Neural cell (in vitro differentiated cells): ENCODE measurements around the gene TRAPPC10. TPM values are rescaled to one million over a fixed set of nuclear protein-coding genes. Genes with fewer than 3 reads are reported as not detected.

ENCODE experiments used
- H2AFZ ChIP-seq: fragments of 200-600, 300-800 bp; sonication (generic), shearing (Covaris generic); 2 replicates; pipeline ENCODE4 v1.6.0; 2014; ENCODE audit warnings: low read depth, mild to moderate bottlenecking, antibody characterized with exemption, low read length, moderate library complexity
- H3F3A ChIP-seq: fragments of 200-600 bp; shearing (Covaris generic); 2 replicates; pipeline ENCODE4 v1.6.1; 2016; ENCODE audit warnings: mild to moderate bottlenecking, moderate library complexity, mixed read lengths, antibody characterized with exemption, low read length; ENCODE audit not compliant: insufficient read depth, poor library complexity, severe bottlenecking
- H3K27ac ChIP-seq: fragments of 200-600, 300-800 bp; sonication (generic), shearing (Covaris generic); 2 replicates; pipeline ENCODE4 v1.5.1; 2014; ENCODE audit warnings: mild to moderate bottlenecking, low read length, moderate library complexity
- H3K27me3 ChIP-seq: fragments of 300-800, 200-600 bp; sonication (generic), shearing (Covaris generic); 2 replicates; pipeline ENCODE4 v1.6.0; 2014; ENCODE audit warnings: mild to moderate bottlenecking, low read depth, low read length, moderate library complexity; ENCODE audit not compliant: insufficient read depth
- H3K36me3 ChIP-seq: fragments of 300-800, 200-600 bp; sonication (generic), shearing (Covaris generic); 2 replicates; pipeline ENCODE4 v1.5.1; 2014; ENCODE audit warnings: mild to moderate bottlenecking, antibody characterized with exemption, low read length, moderate library complexity; ENCODE audit not compliant: insufficient read depth
- H3K4me2 ChIP-seq: fragments of 300-800, 200-600 bp; sonication (generic), shearing (Covaris generic); 2 replicates; pipeline ENCODE4 v1.6.0; 2014; ENCODE audit warnings: mild to moderate bottlenecking, low read length
- H3K4me3 ChIP-seq: fragments of 300-800, 200-600 bp; sonication (generic), shearing (Covaris generic); 2 replicates; pipeline ENCODE4 v1.5.1; 2014; ENCODE audit warnings: mild to moderate bottlenecking, low read length, moderate library complexity
- H3K79me2 ChIP-seq: fragments of 200-600 bp; shearing (Covaris generic); replicated peaks from 2 replicates; pipeline ENCODE4 v1.6.0; 2014; ENCODE audit warnings: mild to moderate bottlenecking, low read length, moderate library complexity; ENCODE audit not compliant: insufficient read depth
- H3K9ac ChIP-seq: fragments of 300-800, 200-600 bp; sonication (generic), shearing (Covaris generic); 2 replicates; pipeline ENCODE4 v1.6.1; 2016; ENCODE audit warnings: mild to moderate bottlenecking, low read length, mixed read lengths
- H3K9me2 ChIP-seq: fragments of 200-600 bp; shearing (Covaris generic); 2 replicates; pipeline ENCODE4 v1.6.1; 2016; ENCODE audit warnings: mild to moderate bottlenecking, low read length, mixed read lengths; ENCODE audit not compliant: insufficient read depth
- H3K9me3 ChIP-seq: fragments of 200-600, 300-800 bp; sonication (generic), shearing (Covaris generic); 2 replicates; pipeline ENCODE4 v1.6.1; 2016; ENCODE audit warnings: mild to moderate bottlenecking, mixed run types, low read length, moderate library complexity, mixed read lengths
- H4K20me1 ChIP-seq: fragments of 200-600 bp; shearing (Covaris generic); 2 replicates; pipeline ENCODE4 v1.6.1; 2016; ENCODE audit warnings: mild to moderate bottlenecking, mixed run types; ENCODE audit not compliant: insufficient read depth
- CTCF ChIP-seq: fragments of 450-650 bp; IDR thresholded peaks from 2 replicates; pipeline ENCODE4 v1.5.1; 2014; ENCODE audit warnings: antibody characterized with exemption, mild to moderate bottlenecking, moderate library complexity; ENCODE audit not compliant: poor library complexity, severe bottlenecking
- EP300 ChIP-seq: fragments of 450-650 bp; conservative IDR thresholded peaks from 2 replicates; pipeline ENCODE4 v1.6.1; 2014; ENCODE audit warnings: antibody characterized with exemption, mild to moderate bottlenecking, moderate library complexity; ENCODE audit not compliant: poor library complexity, severe bottlenecking
- EZH2 ChIP-seq: fragments of 200-600, 300-800 bp; shearing (Covaris generic), sonication (generic); IDR thresholded peaks from 2 replicates; pipeline ENCODE4 v1.6.1; 2014; ENCODE audit warnings: antibody characterized with exemption, low read length, borderline replicate concordance, mild to moderate bottlenecking; ENCODE audit not compliant: insufficient read depth, poor library complexity, severe bottlenecking
- MXI1 ChIP-seq: fragments of 450-650 bp; conservative IDR thresholded peaks from 2 replicates; pipeline ENCODE4 v1.6.1; 2014; ENCODE audit warnings: antibody characterized with exemption, mild to moderate bottlenecking; ENCODE audit not compliant: poor library complexity, severe bottlenecking
- POLR2AphosphoS5 ChIP-seq: IDR thresholded peaks from 2 replicates; pipeline ENCODE4 v1.6.1; 2012
- RAD21 ChIP-seq: fragments of 450-650 bp; conservative IDR thresholded peaks from 2 replicates; pipeline ENCODE4 v1.6.1; 2014; ENCODE audit warnings: antibody characterized with exemption, mild to moderate bottlenecking, moderate library complexity
- REST ChIP-seq: IDR thresholded peaks from 2 replicates; pipeline ENCODE4 v1.6.1; 2012; ENCODE audit warnings: borderline replicate concordance
- SMC3 ChIP-seq: fragments of 450-650 bp; conservative IDR thresholded peaks from 2 replicates; pipeline ENCODE4 v1.6.1; 2014; ENCODE audit warnings: antibody characterized with exemption, mild to moderate bottlenecking, moderate library complexity; ENCODE audit not compliant: poor library complexity
- TAF1 ChIP-seq: IDR thresholded peaks from 2 replicates; pipeline ENCODE4 v1.6.1; 2012; ENCODE audit warnings: low read depth
- polyA plus RNA-seq: library from polyadenylated mRNA; depleted of rRNA; stranded (reverse); fragments of >200 nt; gene quantifications from 2 replicates; pipeline ENCODE4 v1.2.3, GENCODE V29; 2014

Gene TRAPPC10
- polyA plus RNA-seq, 1 donor from 2014 or later, result 17.8 TPM

GRCh38 chr21:44085491-44086321 lies 73.6 kb downstream of the TRAPPC10 start:
- H3K9me3 ChIP-seq, result no peaks in the 10 kb centered on the region
- no peak overlapping the region for H3K4me3 ChIP-seq
- no peaks in the 10 kb centered on the region for H3F3A ChIP-seq
- H3K4me2 ChIP-seq, result no peak overlapping the region
- no peaks in the 10 kb centered on the region for H3K9me2 ChIP-seq
- H3K27ac ChIP-seq, result no peak overlapping the region
- H3K79me2 ChIP-seq, result no peaks in the 10 kb centered on the region
- H2AFZ ChIP-seq, result no peak overlapping the region
- peaks cover 6% of the 10 kb centered on the region for H3K36me3 ChIP-seq
- TF ChIP-seq RAD21 (no peak), TAF1 (no peak), EP300 (no peak), SMC3 (no peak), POLR2AphosphoS5 (no peak), CTCF (no peak), REST (no peak), MXI1 (no peak), EZH2 (no peak)
- no peak overlapping the region for H3K9ac ChIP-seq
- H3K27me3 ChIP-seq, result no peaks in the 10 kb centered on the region
- H4K20me1 ChIP-seq, result no peaks in the 10 kb centered on the region

- Histone ChIP-seq H3K27ac (no peak overlapping the region), H3K4me3 (no peak overlapping the region), H3F3A (no peaks in the 10 kb centered on the region), H3K9ac (no peak overlapping the region), H3K9me3 (no peaks in the 10 kb centered on the region), H2AFZ (no peak overlapping the region), H3K27me3 (no peaks in the 10 kb centered on the region), H3K9me2 (no peaks in the 10 kb centered on the region), H4K20me1 (no peaks in the 10 kb centered on the region), H3K79me2 (no peaks in the 10 kb centered on the region), H3K4me2 (no peak overlapping the region), H3K36me3 (peaks cover 6% of the 10 kb centered on the region)
- TF ChIP-seq MXI1 (no peak), CTCF (no peak), TAF1 (no peak), SMC3 (no peak), REST (no peak), EP300 (no peak), EZH2 (no peak), POLR2AphosphoS5 (no peak), RAD21 (no peak)
Measured at GRCh38 chr21:44086636-44087425, 74.7 kb downstream of the TRAPPC10 start.
